Measurements from ENCODE around the gene RASL10B.

Gene RASL10B

GRCh38 chr17:35752945-35753764 lies 21.7 kb downstream of the RASL10B start, which contains the start of gene GAS2L2:
Gene GAS2L2, minus strand, starts transcription at chr17:35753239. Its CDS starts 389 bp downstream, at chr17:35752850.
- no peak within 1 kb of the TSS for H3K27ac Mint-ChIP-seq

GRCh38 chr17:35757243-35757642 lies 25.8 kb downstream of the RASL10B start:
- Mint-ChIP-seq H3K9me3 (no peaks in the 10 kb centered on the region), H3K27me3 (ENCODE audit: low read depth) (peaks cover 9% of the 10 kb centered on the region), H3K36me3 (ENCODE audit: low read depth) (no peaks in the 10 kb centered on the region), H3K4me1 (ENCODE audit: low read depth) (no peaks in the 10 kb centered on the region), H3K27ac (no peak overlapping the region), H3K4me3 (no peak overlapping the region)
- DNase-seq (ENCODE audit: low spot score): no peak

More at GRCh38 chr17:35752945-35753764, 21.7 kb downstream of the RASL10B start, which contains the start of gene GAS2L2:
- DNase-seq (ENCODE audit: low spot score): no peak
- H3K36me3 Mint-ChIP-seq (ENCODE audit: low read depth): no peaks in the 10 kb centered on the region
- H3K4me3 Mint-ChIP-seq: no peak within 1 kb of the TSS
- no peaks in the 10 kb centered on the region for H3K9me3 Mint-ChIP-seq
- H3K27me3 Mint-ChIP-seq (ENCODE audit: low read depth): peaks cover 37% of the 10 kb centered on the region
- H3K4me1 Mint-ChIP-seq (ENCODE audit: low read depth): peaks cover 7% of the 10 kb centered on the region

- no peaks in the 10 kb centered on the region for H3K36me3 Mint-ChIP-seq (ENCODE audit: low read depth)
- H3K4me3 Mint-ChIP-seq: no peak within 1 kb of the TSS
- peaks cover 7% of the 10 kb centered on the region for H3K4me1 Mint-ChIP-seq (ENCODE audit: low read depth)
- peaks cover 6% of the 10 kb centered on the region for H3K27me3 Mint-ChIP-seq (ENCODE audit: low read depth)
- DNase-seq (ENCODE audit: low spot score): no peak
- no peaks in the 10 kb centered on the region for H3K9me3 Mint-ChIP-seq
- H3K27ac Mint-ChIP-seq: no peak within 1 kb of the TSS
These were observed 29.1 kb downstream of the RASL10B start, which contains the start of gene C17orf50 for GRCh38 chr17:35760587-35760986. Gene C17orf50, plus strand, starts transcription at chr17:35760887. Its CDS starts 55 bp downstream, at chr17:35760942.

GRCh38 chr17:35761601-35762000 lies 30.2 kb downstream of the RASL10B start:
- Mint-ChIP-seq H3K4me1 (ENCODE audit: low read depth) (peaks cover 7% of the 10 kb centered on the region), H3K4me3 (no peak overlapping the region), H3K9me3 (no peaks in the 10 kb centered on the region), H3K36me3 (ENCODE audit: low read depth) (no peaks in the 10 kb centered on the region), H3K27ac (no peak overlapping the region), H3K27me3 (ENCODE audit: low read depth) (peaks cover 6% of the 10 kb centered on the region)
- DNase-seq (ENCODE audit: low spot score): no peak

GRCh38 chr17:35763767-35764122 lies 32.3 kb downstream of the RASL10B start:
- no peak overlapping the region for H3K27ac Mint-ChIP-seq
- H3K4me3 Mint-ChIP-seq: peak overlapping the region; percentile 88
- peaks cover 7% of the 10 kb centered on the region for H3K27me3 Mint-ChIP-seq (ENCODE audit: low read depth)
- H3K9me3 Mint-ChIP-seq: no peaks in the 10 kb centered on the region
- peaks cover 7% of the 10 kb centered on the region for H3K4me1 Mint-ChIP-seq (ENCODE audit: low read depth)
- no peaks in the 10 kb centered on the region for H3K36me3 Mint-ChIP-seq (ENCODE audit: low read depth)
- DNase-seq (ENCODE audit: low spot score): no peak

- peaks cover 7% of the 10 kb centered on the region for H3K4me1 Mint-ChIP-seq (ENCODE audit: low read depth)
- peak overlapping the region; percentile 84 for H3K27ac Mint-ChIP-seq
- H3K4me3 Mint-ChIP-seq: peak overlapping the region; percentile 88
- peaks cover 9% of the 10 kb centered on the region for H3K27me3 Mint-ChIP-seq (ENCODE audit: low read depth)
- peak; percentile 91 for DNase-seq (ENCODE audit: low spot score)
- no peaks in the 10 kb centered on the region for H3K36me3 Mint-ChIP-seq (ENCODE audit: low read depth)
- H3K9me3 Mint-ChIP-seq: no peaks in the 10 kb centered on the region
These were observed 32.9 kb downstream of the RASL10B start for GRCh38 chr17:35764123-35764991.

GRCh38 chr17:35765086-35765710 lies 33.8 kb downstream of the RASL10B start:
- DNase-seq (ENCODE audit: low spot score): no peak
- Mint-ChIP-seq H3K9me3 (no peaks in the 10 kb centered on the region), H3K4me3 (peak overlapping the region; percentile 88), H3K27ac (no peak overlapping the region), H3K4me1 (ENCODE audit: low read depth) (peaks cover 7% of the 10 kb centered on the region), H3K27me3 (ENCODE audit: low read depth) (peaks cover 10% of the 10 kb centered on the region), H3K36me3 (ENCODE audit: low read depth) (no peaks in the 10 kb centered on the region)

GRCh38 chr17:35765756-35766488 lies 34.5 kb downstream of the RASL10B start:
- Mint-ChIP-seq H3K27ac (no peak overlapping the region), H3K27me3 (ENCODE audit: low read depth) (peaks cover 10% of the 10 kb centered on the region), H3K4me3 (no peak overlapping the region), H3K4me1 (ENCODE audit: low read depth) (peaks cover 7% of the 10 kb centered on the region), H3K36me3 (ENCODE audit: low read depth) (no peaks in the 10 kb centered on the region), H3K9me3 (no peaks in the 10 kb centered on the region)
- DNase-seq (ENCODE audit: low spot score): no peak

- Mint-ChIP-seq H3K4me1 (ENCODE audit: low read depth) (peaks cover 7% of the 10 kb centered on the region), H3K9me3 (no peaks in the 10 kb centered on the region), H3K27ac (no peak overlapping the region), H3K4me3 (no peak overlapping the region), H3K27me3 (ENCODE audit: low read depth) (peaks cover 10% of the 10 kb centered on the region), H3K36me3 (ENCODE audit: low read depth) (no peaks in the 10 kb centered on the region)
- no peak for DNase-seq (ENCODE audit: low spot score)
These were observed 35.0 kb downstream of the RASL10B start for GRCh38 chr17:35766489-35766877.

GRCh38 chr17:35766903-35767510 lies 35.6 kb downstream of the RASL10B start:
- peaks cover 7% of the 10 kb centered on the region for H3K4me1 Mint-ChIP-seq (ENCODE audit: low read depth)
- no peak overlapping the region for H3K4me3 Mint-ChIP-seq
- H3K9me3 Mint-ChIP-seq: no peaks in the 10 kb centered on the region
- peaks cover 13% of the 10 kb centered on the region for H3K27me3 Mint-ChIP-seq (ENCODE audit: low read depth)
- DNase-seq (ENCODE audit: low spot score): no peak
- H3K36me3 Mint-ChIP-seq (ENCODE audit: low read depth): no peaks in the 10 kb centered on the region
- H3K27ac Mint-ChIP-seq: no peak overlapping the region

- H3K9me3 Mint-ChIP-seq: no peaks in the 10 kb centered on the region
- H3K36me3 Mint-ChIP-seq (ENCODE audit: low read depth): no peaks in the 10 kb centered on the region
- peaks cover 6% of the 10 kb centered on the region for H3K4me1 Mint-ChIP-seq (ENCODE audit: low read depth)
- H3K4me3 Mint-ChIP-seq: no peak overlapping the region
- no peak overlapping the region for H3K27ac Mint-ChIP-seq
- no peak for DNase-seq (ENCODE audit: low spot score)
- H3K27me3 Mint-ChIP-seq (ENCODE audit: low read depth): peaks cover 19% of the 10 kb centered on the region
These were observed 37.4 kb downstream of the RASL10B start for GRCh38 chr17:35768797-35769196.

GRCh38 chr17:35769895-35770486 lies 38.6 kb downstream of the RASL10B start:
- Mint-ChIP-seq H3K9me3 (no peaks in the 10 kb centered on the region), H3K4me1 (ENCODE audit: low read depth) (peaks cover 1% of the 10 kb centered on the region), H3K27me3 (ENCODE audit: low read depth) (peaks cover 19% of the 10 kb centered on the region), H3K36me3 (ENCODE audit: low read depth) (no peaks in the 10 kb centered on the region), H3K27ac (no peak overlapping the region), H3K4me3 (no peak overlapping the region)
- no peak for DNase-seq (ENCODE audit: low spot score)

- no peak for DNase-seq (ENCODE audit: low spot score)
- Mint-ChIP-seq H3K27ac (no peak overlapping the region), H3K9me3 (no peaks in the 10 kb centered on the region), H3K4me1 (ENCODE audit: low read depth) (no peaks in the 10 kb centered on the region), H3K36me3 (ENCODE audit: low read depth) (no peaks in the 10 kb centered on the region), H3K27me3 (ENCODE audit: low read depth) (peaks cover 22% of the 10 kb centered on the region), H3K4me3 (no peak overlapping the region)
These were observed 41.7 kb downstream of the RASL10B start for GRCh38 chr17:35773129-35773528.
